HG02970 (cell line): ENCODE data around the gene PALD1.

ENCODE experiments used
- ATAC-seq: cut with Tn5 transposase; IDR thresholded peaks from one replicate; pipeline ENCODE4 v1.9.1; 2021; ENCODE audit warnings: mild to moderate bottlenecking, moderate library complexity, moderate number of reproducible peaks; ENCODE audit not compliant: unreplicated experiment, low FRiP score

The PALD1 gene

GRCh38 chr10:70478191-70479164 lies at the start of gene PALD1:
TSS of gene PALD1 (plus strand) at chr10:70478767. CDS start at chr10:70525952, 47,185 bp downstream.
- no peak for ATAC-seq

- ATAC-seq = no peak
Measured at GRCh38 chr10:70430493-70431445, 47.8 kb upstream of the PALD1 start.

GRCh38 chr10:70432101-70432500 lies 46.5 kb upstream of the PALD1 start:
- no peak for ATAC-seq

GRCh38 chr10:70432561-70433263 lies 45.9 kb upstream of the PALD1 start:
- no peak for ATAC-seq

GRCh38 chr10:70433581-70434280 lies 44.8 kb upstream of the PALD1 start:
- ATAC-seq = no peak

- no peak for ATAC-seq
Measured at GRCh38 chr10:70435241-70436085, 43.1 kb upstream of the PALD1 start.

GRCh38 chr10:70437721-70438120 lies 40.8 kb upstream of the PALD1 start:
- ATAC-seq = no peak

GRCh38 chr10:70440296-70441160 lies 38.0 kb upstream of the PALD1 start:
- no peak for ATAC-seq

GRCh38 chr10:70441161-70441894 lies 37.2 kb upstream of the PALD1 start, which contains the start of gene NODAL:
TSS of gene NODAL (minus strand) at chr10:70441681. CDS start at chr10:70441667, 14 bp downstream.
- no peak for ATAC-seq

GRCh38 chr10:70441895-70442309 lies 36.7 kb upstream of the PALD1 start:
- no peak for ATAC-seq

GRCh38 chr10:70442332-70442988 lies 36.1 kb upstream of the PALD1 start:
- ATAC-seq = no peak

- no peak for ATAC-seq
Measured at GRCh38 chr10:70444744-70445143, 33.8 kb upstream of the PALD1 start.

- ATAC-seq = no peak
Measured at GRCh38 chr10:70445718-70446657, 32.6 kb upstream of the PALD1 start.

GRCh38 chr10:70448236-70448635 lies 30.3 kb upstream of the PALD1 start:
- no peak for ATAC-seq

- no peak for ATAC-seq
Measured at GRCh38 chr10:70455213-70455630, 23.3 kb upstream of the PALD1 start.
